ENCODE results near the gene SLC35F3.
"Not testable (repeated sequence)": the region's sequence is repeated elsewhere in the genome, so short reads cannot be mapped to it uniquely, and the experiment has no call there.

- not testable (repeated sequence) for TF ChIP-seq CTCF, POLR2A (IDR thresholded peaks at IDR 0.05)
Measured at GRCh38 chr1:234210429-234210828, 306.0 kb downstream of the SLC35F3 start.

Measured in ovary (tissue), 3 donors.